Measurements from ENCODE around the gene ACY1.

DNA sequence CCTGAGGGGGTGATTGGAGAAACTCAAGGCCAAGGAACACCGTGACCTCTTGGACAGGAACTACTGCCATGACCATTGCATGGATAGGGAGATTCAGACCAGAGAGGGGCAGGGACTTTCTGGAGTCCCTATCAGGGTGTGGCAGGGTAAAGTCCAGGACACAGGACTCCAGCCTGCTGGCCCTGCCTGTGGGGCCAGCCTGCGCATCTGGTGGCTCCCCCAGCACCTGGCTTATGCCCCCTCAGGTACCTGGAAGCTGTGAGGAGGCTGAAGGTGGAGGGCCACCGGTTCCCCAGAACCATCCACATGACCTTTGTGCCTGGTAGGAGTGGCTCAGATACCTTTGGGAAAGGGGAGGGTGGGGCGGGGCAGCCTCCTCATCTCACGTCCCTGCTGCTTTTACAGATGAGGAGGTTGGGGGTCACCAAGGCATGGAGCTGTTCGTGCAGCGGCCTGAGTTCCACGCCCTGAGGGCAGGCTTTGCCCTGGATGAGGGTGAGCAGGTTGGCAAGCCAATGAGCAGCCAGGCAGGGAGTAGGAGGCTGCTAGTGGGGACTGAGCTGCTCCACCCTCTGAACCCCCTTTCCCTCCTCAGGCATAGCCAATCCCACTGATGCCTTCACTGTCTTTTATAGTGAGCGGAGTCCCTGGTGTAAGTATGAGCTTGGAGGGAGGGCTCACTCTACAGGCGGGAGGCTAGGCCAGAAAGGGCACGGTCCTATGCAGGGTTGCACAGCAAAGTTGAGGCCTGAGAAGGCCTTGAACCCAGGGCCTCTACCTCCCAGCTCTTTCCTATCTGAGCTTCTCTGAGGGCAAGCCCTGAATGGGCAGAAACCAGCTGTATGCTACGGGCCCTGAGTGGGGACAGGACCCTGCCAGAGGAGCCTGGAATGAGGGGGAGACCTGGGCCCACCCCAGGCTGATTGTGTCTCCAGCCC is 2.9 kb downstream of the ACY1 start:
- TF ChIP-seq, protein P1, sequence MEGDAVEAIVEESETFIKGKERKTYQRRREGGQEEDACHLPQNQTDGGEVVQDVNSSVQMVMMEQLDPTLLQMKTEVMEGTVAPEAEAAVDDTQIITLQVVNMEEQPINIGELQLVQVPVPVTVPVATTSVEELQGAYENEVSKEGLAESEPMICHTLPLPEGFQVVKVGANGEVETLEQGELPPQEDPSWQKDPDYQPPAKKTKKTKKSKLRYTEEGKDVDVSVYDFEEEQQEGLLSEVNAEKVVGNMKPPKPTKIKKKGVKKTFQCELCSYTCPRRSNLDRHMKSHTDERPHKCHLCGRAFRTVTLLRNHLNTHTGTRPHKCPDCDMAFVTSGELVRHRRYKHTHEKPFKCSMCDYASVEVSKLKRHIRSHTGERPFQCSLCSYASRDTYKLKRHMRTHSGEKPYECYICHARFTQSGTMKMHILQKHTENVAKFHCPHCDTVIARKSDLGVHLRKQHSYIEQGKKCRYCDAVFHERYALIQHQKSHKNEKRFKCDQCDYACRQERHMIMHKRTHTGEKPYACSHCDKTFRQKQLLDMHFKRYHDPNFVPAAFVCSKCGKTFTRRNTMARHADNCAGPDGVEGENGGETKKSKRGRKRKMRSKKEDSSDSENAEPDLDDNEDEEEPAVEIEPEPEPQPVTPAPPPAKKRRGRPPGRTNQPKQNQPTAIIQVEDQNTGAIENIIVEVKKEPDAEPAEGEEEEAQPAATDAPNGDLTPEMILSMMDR (IDR thresholded peaks at IDR 0.05), result no peak
- TF ChIP-seq, protein P2, sequence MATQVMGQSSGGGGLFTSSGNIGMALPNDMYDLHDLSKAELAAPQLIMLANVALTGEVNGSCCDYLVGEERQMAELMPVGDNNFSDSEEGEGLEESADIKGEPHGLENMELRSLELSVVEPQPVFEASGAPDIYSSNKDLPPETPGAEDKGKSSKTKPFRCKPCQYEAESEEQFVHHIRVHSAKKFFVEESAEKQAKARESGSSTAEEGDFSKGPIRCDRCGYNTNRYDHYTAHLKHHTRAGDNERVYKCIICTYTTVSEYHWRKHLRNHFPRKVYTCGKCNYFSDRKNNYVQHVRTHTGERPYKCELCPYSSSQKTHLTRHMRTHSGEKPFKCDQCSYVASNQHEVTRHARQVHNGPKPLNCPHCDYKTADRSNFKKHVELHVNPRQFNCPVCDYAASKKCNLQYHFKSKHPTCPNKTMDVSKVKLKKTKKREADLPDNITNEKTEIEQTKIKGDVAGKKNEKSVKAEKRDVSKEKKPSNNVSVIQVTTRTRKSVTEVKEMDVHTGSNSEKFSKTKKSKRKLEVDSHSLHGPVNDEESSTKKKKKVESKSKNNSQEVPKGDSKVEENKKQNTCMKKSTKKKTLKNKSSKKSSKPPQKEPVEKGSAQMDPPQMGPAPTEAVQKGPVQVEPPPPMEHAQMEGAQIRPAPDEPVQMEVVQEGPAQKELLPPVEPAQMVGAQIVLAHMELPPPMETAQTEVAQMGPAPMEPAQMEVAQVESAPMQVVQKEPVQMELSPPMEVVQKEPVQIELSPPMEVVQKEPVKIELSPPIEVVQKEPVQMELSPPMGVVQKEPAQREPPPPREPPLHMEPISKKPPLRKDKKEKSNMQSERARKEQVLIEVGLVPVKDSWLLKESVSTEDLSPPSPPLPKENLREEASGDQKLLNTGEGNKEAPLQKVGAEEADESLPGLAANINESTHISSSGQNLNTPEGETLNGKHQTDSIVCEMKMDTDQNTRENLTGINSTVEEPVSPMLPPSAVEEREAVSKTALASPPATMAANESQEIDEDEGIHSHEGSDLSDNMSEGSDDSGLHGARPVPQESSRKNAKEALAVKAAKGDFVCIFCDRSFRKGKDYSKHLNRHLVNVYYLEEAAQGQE (IDR thresholded peaks at IDR 0.05; ENCODE audit: insufficient read depth in 1 of 2, low read depth in 2 of 2, low read length in 1 of 2), result no peak
- TF ChIP-seq POLR2AphosphoS5 (IDR thresholded peaks at IDR 0.05; ENCODE audit: low read depth, low read length), result no peak

Data from Panc1 (cell line).